GM21619 (cell line): ENCODE data around the gene TRNT1.

Experiments
- ATAC-seq: cut with Tn5 transposase; IDR thresholded peaks from one replicate; pipeline ENCODE4 v1.9.1; 2021; ENCODE audit not compliant: unreplicated experiment

TRNT1 gene

GRCh38 chr3:3110749-3111361, 15.9 kb upstream of the TRNT1 start:
- ATAC-seq: no peak

GRCh38 chr3:3113042-3113709, 13.6 kb upstream of the TRNT1 start:
- no peak for ATAC-seq

GRCh38 chr3:3117651-3118050, 9.1 kb upstream of the TRNT1 start:
- no peak for ATAC-seq

GRCh38 chr3:3119393-3119851, 7.3 kb upstream of the TRNT1 start:
- no peak for ATAC-seq

- ATAC-seq: no peak
These were observed 763 bp upstream of the TRNT1 start for GRCh38 chr3:3125977-3126376.

GRCh38 chr3:3127432-3128010, 781 bp downstream of the TRNT1 start:
- no peak for ATAC-seq

GRCh38 chr3:3129579-3129978, 2.8 kb downstream of the TRNT1 start:
- no peak for ATAC-seq

- no peak for ATAC-seq
These were observed 6.8 kb downstream of the TRNT1 start for GRCh38 chr3:3133500-3133899.

- ATAC-seq: no peak
These were observed 8.2 kb downstream of the TRNT1 start for GRCh38 chr3:3134750-3135448.

GRCh38 chr3:3137526-3137925, 10.8 kb downstream of the TRNT1 start:
- ATAC-seq: no peak

- no peak for ATAC-seq
These were observed 15.2 kb downstream of the TRNT1 start for GRCh38 chr3:3141939-3142338.

GRCh38 chr3:3145831-3146230, 19.1 kb downstream of the TRNT1 start:
- ATAC-seq: no peak

GRCh38 chr3:3149560-3149959, 22.8 kb downstream of the TRNT1 start:
- no peak for ATAC-seq

- ATAC-seq: no peak
These were observed 24.8 kb downstream of the TRNT1 start for GRCh38 chr3:3151513-3151912.

GRCh38 chr3:3154879-3155610, 28.3 kb downstream of the TRNT1 start:
- no peak for ATAC-seq

GRCh38 chr3:3157484-3157883, 30.7 kb downstream of the TRNT1 start:
- no peak for ATAC-seq

GRCh38 chr3:3160826-3161225, 34.1 kb downstream of the TRNT1 start:
- no peak for ATAC-seq

- no peak for ATAC-seq
These were observed 38.5 kb downstream of the TRNT1 start for GRCh38 chr3:3165241-3165640.

- no peak for ATAC-seq
These were observed 38.9 kb downstream of the TRNT1 start for GRCh38 chr3:3165650-3166049.

- peak; percentile 59 for ATAC-seq
These were observed 44.3 kb downstream of the TRNT1 start for GRCh38 chr3:3170998-3171397.

GRCh38 chr3:3172627-3173026, 45.9 kb downstream of the TRNT1 start:
- no peak for ATAC-seq
